ENCODE data around the gene CALHM5.
A peak's percentile ranks its signal among the peaks of the same experiment; 100 is the strongest.

The CALHM5 gene

DNA sequence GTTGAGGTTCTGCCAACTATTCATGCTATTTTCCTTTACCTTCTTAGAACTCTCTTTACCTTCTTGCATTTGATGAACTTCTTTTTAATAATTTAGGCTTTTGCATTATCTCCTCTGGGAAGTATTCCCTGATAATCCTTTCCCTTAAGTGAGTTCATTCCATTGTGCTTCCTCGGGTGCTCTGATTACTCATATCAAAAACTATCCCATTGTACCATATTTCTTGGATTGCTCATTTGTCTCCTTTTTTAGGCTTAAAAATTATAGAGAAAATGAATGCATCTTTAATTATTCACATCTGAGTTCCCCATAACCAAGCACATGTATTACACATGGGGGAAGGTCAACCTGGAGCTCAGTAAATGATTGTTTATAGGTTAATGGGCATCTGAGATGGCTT lies 44.6 kb downstream of the CALHM5 start:
- DNase-seq = no peak

DNA sequence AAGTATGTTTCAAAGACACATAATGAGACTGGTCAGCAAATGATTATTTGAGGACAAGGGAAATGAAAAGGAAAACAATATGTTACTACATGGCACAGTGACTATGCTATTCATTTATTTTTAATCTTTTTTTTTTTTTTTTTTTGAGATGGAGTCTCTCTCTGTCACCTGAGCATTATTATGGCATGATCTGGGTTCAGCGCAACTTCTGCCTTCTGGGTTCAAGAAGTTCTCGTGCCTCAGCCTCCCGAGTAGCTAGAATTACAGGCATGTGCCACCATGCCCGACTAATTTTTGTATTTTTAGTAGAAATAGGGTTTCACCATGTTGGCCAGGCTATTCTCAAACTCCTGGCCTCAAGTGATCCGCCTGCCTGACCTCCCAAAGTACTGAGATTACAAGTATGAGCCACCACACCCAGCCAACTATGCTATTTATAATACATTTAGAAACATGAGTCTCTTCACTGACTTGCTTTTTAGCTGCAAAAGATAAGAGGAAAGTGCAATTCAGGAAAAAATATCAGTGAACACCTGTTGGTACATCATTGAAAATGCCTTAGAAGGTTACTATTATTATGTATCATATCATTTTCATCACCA lies 45.5 kb downstream of the CALHM5 start:
- DNase-seq = no peak

DNA sequence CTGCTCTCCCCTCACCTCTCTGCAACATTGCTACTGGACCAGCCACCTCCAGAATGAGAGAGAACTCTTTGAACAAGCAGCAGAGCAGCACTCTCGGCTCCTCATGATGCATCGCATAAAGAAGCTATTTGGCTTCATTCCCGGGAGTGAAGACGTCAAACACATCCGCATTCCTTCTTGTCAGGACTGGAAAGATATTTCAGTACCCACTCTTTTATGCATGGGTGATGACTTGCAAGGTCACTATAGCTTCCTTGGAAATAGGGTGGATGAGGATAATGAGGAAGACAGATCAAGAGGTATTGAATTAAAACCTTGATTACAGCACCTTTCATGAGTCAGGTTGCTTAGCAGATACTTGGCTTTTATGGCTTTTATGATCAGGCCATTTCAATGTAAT lies 46.5 kb downstream of the CALHM5 start:
- DNase-seq = no peak

DNA sequence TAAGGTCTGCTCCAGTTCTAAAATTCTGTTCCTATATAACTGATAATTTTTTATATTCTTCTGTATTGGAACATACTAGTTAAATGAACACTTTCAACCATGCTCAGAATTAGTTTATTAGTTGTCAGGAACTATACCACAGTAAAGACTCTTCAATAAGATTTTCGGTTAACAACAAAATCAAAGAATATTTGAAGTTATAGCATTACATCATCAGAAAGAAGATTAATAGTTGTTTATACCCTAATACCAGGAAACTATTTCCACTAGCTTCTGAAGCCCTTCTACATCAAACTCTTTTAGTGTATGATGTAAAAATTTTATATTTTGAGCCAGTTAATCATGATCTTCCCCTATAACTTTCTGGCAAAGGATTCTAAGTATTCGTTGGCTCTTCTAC lies 48.7 kb downstream of the CALHM5 start:
- no peak for DNase-seq

DNA sequence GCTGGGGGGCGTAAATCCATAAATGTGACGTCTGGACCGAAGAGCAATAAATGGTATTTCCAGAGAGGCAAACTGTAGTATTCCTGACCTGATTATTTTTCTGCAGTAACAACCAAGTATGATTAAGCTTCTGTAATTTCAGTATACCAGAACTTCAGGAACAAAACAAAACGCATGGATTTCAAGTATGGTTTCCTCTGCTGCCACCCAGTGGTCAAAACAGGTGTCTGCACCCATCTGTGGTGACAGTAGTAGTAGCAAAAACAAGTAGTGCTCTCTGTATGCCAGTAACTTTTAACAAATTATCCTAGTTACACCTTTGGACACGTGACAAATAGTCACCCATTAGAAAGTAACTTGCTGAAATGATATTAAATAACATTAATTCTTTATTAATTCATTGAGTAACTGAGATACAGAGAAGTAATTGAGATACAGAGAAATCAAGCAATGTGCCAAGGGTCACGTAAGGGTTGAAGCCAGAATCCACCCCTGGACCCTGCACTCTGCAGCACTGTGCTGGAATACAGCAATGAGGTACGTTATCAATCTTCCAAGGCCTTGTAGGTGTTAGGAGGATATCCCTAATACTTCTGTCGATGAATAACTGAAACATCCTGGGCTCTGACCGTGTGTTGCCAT lies 50.1 kb downstream of the CALHM5 start:
- DNase-seq = peak in 1 of 2 donors; percentile 62

DNA sequence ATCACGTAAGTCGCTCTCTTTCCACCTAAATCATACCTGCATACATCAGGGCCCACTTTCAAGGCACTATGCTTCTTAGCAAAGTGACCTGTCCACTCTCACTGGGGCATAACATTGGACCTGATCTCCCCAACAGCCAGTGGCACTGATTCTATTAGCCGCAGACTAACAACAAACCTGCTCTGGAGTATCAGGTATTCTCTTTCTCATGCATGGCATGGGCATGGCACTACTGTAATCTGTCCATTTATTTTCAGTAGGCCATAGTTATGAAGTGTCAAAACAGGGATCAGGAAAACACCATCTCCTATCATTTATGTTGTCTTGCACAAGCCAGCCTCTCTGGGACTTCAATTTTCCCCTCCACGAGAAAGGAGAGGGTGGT lies 50.6 kb downstream of the CALHM5 start:
- DNase-seq = no peak

DNA sequence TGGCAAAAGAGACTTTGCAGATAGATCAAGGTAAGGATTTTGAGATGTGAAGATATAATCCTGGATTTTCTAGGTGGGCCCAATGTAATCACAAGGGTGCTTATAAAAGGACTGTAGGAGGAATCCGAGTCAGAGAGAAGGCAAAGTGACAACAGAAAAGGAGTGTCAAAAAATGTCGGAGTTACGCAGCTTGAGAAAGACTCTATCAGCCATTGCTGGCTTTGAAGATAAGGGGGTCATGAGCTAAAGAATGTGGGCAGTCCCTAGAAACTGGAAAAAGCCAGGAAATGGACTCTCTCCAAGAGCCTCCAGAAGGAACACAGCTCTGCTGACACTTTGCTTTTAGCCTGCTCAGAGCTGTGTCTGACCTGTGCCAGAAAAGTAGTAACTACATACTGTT lies 51.2 kb downstream of the CALHM5 start:
- no peak for DNase-seq

DNA sequence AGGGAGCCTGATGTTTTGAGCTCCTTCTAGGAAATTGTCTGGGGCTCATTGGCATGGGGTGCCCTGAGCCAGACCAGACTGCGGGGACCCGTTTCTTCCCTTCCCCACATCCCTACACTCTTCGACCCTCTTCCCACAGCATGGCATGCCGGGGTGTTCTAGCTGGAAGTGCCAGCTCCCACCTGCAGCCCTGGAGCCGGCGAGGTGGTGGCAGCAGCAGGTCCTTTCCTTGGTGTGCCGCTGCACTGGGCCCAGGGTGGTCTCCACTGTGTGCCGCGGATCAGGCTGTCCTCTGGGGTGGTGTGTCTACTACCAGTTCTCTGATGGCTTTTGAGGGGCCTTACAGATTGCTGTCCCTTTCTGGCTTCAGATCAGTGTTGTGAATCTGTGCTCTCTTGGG lies 52.4 kb downstream of the CALHM5 start:
- DNase-seq = no peak

DNA sequence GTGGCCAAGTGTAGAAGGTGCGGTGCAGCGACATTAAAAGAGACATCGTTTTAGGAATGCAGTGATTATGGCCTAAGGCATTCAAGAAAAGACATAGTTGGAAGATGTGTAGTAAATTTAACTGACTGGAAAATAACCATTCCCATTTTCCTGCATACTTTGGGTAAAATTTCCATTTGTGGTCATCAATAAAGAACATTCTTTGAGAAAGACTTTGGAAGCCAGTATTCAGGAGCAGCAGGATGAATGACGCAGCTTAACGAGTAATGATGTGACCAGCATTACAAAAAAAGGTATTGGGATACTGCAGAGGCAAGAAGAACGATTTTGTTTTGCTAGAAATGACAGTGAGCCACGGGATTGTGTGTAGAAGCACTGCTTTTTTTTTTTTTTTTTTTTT lies 52.9 kb downstream of the CALHM5 start:
- DNase-seq = no peak

DNA sequence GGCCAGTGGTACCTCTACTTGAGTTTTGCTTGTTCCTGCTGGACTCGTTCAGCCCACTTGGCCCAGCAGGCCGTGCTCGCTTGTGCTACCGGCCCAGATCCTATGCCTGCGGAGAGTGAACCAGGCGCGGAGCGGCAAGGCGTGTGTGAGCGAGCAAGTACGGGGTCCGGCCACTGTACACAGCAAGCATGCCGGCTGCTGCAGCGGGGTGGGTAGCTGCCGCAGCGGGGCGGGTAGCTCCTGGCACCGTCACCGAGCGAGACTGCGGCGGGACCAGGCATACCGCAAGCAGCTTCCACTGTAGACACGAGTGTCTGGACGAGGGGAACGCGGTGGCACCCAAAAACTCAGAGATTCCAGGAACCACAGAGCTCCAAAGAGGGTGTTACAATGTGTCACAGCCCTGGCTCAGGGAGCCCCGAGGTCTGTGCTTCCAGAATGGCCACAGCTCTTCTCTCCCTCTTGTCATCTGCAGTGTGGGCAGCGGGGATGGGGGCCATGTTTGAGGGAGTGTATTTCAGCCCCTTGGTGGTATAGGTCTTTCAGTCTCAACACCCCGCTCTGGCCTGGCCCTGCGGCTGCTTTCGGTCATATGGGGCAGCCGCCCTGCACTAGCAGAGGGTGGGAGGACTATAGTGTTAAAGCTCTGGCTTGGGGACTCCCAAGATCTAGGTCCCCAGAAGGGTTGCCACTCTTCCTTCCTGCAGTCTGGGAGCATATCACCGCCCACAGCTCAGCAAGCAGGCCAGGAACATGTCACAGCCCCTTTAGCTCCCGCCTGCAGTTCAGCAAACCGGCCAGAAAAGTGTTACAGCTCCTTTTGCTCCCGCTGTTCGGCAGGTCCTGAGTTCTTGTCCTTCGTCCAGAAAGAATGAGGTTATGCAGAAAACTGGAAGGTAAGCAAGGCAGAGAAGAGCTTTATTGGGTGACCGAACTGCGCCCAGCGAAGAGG lies 53.8 kb downstream of the CALHM5 start:
- no peak for DNase-seq

DNA sequence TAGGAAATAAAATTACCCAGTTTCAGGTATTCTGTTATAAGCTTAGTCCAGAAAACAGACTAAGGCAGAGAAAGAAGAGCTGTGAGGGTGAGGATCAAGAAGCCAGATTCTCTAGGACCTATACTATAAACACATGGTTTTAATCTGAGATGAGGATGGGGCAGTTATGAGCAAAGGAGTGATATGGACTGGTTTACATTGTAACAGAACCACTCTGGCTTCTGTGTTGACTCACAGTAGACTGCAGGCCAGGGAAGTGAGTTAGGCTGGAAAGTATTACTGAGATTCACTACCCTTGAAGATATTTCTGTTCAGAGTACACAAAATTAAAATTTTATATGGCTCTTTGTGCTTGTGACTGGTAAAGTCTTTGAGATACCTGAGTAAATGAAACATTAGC lies 56.7 kb downstream of the CALHM5 start:
- no peak for DNase-seq

DNA sequence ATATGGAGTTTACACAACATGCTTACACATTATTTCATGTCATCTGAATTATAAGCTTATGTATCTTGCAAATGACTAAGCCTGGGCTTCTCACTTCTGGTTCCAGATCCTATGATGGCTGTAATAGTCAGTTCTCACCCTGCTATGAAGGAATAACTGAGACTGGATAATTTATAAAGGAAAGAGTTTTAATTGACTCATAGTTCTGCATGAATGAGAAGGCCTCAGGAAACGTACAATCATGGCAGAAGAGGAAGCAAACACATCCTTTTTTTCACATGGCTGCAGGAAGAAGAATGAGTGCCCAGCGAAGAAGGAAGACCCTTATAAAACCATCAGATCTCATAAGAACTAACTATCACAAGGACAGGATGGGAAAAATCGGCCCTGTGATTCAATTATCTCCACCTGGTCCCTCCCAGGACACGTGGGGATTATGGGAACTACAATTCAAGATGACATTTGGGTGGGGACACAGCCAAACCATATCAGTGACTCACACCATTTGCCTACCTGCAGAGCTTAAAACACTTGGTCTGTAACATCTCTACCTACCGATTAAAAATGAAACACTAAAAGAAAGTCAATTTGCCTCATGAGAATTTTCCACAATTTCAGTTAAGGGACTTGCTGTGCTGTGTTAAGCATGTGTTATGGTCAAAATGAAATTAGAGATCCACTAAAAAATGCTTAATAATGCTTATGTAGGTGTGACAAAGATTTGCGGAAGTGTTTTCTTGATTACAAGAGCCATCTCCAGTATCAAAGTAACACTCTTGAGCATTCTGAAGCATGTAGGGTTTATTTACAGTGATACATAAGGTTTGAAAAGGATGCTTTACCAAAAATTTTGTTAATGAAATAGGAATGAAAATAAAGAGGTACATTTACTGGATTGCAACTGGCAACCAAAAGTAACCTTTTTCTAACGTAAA lies 57.6 kb downstream of the CALHM5 start:
- DNase-seq = peak in 1 of 2 donors; percentile 41

DNA sequence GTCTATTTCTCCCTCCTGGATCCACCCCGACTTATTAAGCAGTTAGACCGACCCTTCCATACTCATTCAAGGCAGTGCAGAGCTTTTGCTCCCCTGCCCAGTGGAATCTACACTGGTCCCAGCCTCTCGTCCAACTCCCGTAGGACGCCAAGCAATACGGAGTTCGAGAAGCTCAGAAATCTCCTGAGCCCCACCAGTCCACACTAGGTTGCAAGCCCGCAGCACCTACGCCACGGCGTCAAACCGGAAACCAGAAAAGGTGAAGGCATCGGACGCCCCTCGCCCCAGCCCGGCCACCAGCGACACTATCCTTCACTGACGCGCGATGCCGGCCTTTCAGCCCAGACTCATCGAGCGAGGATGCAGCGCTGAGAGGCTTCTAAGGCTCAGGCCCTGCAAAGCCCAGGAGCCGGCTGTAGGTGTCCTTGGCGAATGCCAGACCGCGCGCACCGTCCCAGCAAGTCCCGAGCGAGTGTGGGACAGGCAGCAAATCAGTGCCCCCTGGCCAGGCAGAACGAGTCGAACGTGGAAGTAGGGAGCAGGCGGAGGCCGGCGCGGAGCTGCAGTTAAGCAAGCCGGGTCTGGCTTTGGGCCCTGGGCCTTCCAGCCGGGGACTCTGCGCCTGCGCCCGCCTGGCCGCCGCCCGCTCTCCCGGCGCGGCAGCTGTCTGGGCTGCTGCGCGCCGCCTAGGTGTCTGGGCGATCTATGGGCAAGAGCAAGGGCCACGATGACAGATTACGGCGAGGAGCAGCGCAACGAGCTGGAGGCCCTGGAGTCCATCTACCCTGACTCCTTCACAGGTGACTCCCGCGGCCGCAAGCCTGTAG lies 59.6 kb downstream of the CALHM5 start, which contains the start of gene RWDD1:
Gene RWDD1, plus strand, starts transcription at position 649 of the 827 bp plus-strand sequence. Its CDS starts 79 bp downstream, at position 728.
- DNase-seq = peak; percentile 86 to 99

DNA sequence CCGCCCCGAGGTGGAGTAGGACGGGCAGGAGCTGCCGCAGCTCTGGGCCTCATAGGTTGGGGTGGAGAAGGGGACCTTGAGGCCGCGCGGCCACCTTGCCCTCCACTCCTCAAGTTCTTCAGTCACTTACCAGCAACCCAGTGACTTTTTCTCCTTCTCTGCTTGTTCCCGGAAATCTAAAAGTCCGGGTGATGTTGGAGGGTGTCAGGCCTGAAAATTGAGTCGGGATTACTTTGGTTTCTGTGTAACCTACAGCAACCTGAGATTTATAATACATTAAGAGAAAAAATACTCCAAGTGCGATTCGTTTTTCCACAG lies 60.2 kb downstream of the CALHM5 start:
- DNase-seq = no peak

DNA sequence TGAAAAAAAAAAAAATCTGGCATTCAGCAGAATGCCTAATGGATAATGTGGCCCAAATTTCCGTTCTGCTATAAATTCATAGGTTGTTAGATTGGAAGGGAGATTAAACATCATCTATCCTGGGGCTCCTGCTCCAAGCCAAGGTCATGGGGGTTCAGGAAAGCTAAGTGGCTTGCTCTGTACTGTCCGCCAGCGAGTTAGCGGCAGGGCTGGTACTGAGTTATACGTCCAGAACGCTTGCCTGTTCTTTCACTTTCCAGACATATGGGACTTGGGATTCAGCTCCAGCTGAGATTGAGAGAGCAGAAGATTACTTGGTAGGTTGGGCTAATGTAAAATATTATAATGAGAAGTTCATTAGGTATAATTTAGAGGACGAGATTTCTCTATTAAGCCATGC lies 60.7 kb downstream of the CALHM5 start:
- DNase-seq = no peak
